CD4-positive, alpha-beta T cell (primary cell): ENCODE measurements around the gene DNAJC22. TPM values are rescaled to one million over a fixed set of nuclear protein-coding genes. Genes with fewer than 3 reads are reported as not detected.

Experiments used
- ATAC-seq: fragments of 200-7000 bp; cut with Tn5 transposase; one replicate; pipeline ENCODE4 v1.10.0; 2022; ENCODE audit warnings: mild to moderate bottlenecking; ENCODE audit not compliant: poor library complexity
- CTCF ChIA-PET: fragments of 350-600 bp; sonication (Branson Sonifier 250); formaldehyde crosslinking; loops from one replicate; lab custom pipeline; 2021; ENCODE audit warnings: antibody characterized with exemption, inconsistent platforms; lab: Charles Lee
- POLR2A ChIA-PET: fragments of 350-600 bp; sonication (Branson Sonifier 250); formaldehyde crosslinking; loops from one replicate; lab custom pipeline; 2021; ENCODE audit warnings: antibody characterized with exemption, inconsistent platforms; lab: Charles Lee
- DNase-seq, 14 experiments: peaks; one replicate each; pipeline ENCODE4 v3.0.0-alpha.2; 2013 to 2020; ENCODE audit warnings: mixed read lengths in 2 of 14
- H3K27ac ChIP-seq, 2 donors: one replicate each; pipeline versions ENCODE4 v1.5.1 to v1.7.0; 2013; ENCODE audit warnings: low read length in 2 of 2, low read depth in 1 of 2, mild to moderate bottlenecking in 1 of 2
- H3K27me3 ChIP-seq, 2 experiments: 1 replicate in 1 of 2; 2 replicates in 1 of 2; pipeline versions ENCODE4 v1.6.1 to v1.7.0; 2013; ENCODE audit warnings: low read length in 2 of 2, control low read depth in 1 of 2, mild to moderate bottlenecking in 1 of 2, moderate library complexity in 1 of 2; ENCODE audit not compliant: insufficient read depth in 2 of 2, control insufficient read depth in 1 of 2
- H3K36me3 ChIP-seq: one replicate; pipeline ENCODE4 v1.6.1; 2013; ENCODE audit warnings: low read length, control low read depth; ENCODE audit not compliant: insufficient read depth
- H3K4me1 ChIP-seq: one replicate; pipeline ENCODE4 v1.6.1; 2013; ENCODE audit warnings: low read length, control low read depth; ENCODE audit not compliant: insufficient read depth
- H3K4me3 ChIP-seq: one replicate; pipeline ENCODE4 v1.5.1; 2013; ENCODE audit warnings: mild to moderate bottlenecking, low read length, moderate library complexity
- H3K9me3 ChIP-seq, 2 experiments: 1 replicate in 1 of 2; 2 replicates in 1 of 2; pipeline versions ENCODE4 v1.6.1 to v1.7.0; 2013; ENCODE audit warnings: low read length in 2 of 2, mild to moderate bottlenecking in 2 of 2, control low read depth in 1 of 2, moderate library complexity in 1 of 2; ENCODE audit not compliant: control insufficient read depth in 1 of 2, insufficient read depth in 1 of 2
- H3K27ac Mint-ChIP-seq: one replicate; pipeline ENCODE4 v1.8.0; 2020; ENCODE audit warnings: mixed read lengths
- H3K27me3 Mint-ChIP-seq: one replicate; pipeline ENCODE4 v1.8.0; 2021; ENCODE audit warnings: mixed read lengths
- H3K36me3 Mint-ChIP-seq: one replicate; pipeline ENCODE4 v1.8.0; 2021; ENCODE audit warnings: low read depth, mixed read lengths
- H3K4me1 Mint-ChIP-seq: one replicate; pipeline ENCODE4 v1.8.0; 2021; ENCODE audit warnings: low read depth, mixed read lengths
- H3K4me3 Mint-ChIP-seq: one replicate; pipeline ENCODE4 v1.8.0; 2020; ENCODE audit warnings: mild to moderate bottlenecking, mixed read lengths
- H3K9me3 Mint-ChIP-seq: one replicate; pipeline ENCODE4 v1.8.0; 2020; ENCODE audit warnings: mixed read lengths
- intact Hi-C, 2 experiments: fragments of 100-400 bp; cut with DNase I in 1 of 2; cut with micrococcal nuclease in 1 of 2; formaldehyde crosslinking; loops; one replicate each; pipeline versions ENCODE4 v1.15.1 to v1.9.0; 2023 to 2025; cut with DNase I, micrococcal nuclease
- total RNA-seq, 174 experiments: library from RNA in 2 of 174; stranded (reverse) in 2 of 174; gene quantifications; one replicate each; pipeline ENCODE4 v1.2.3 and lab custom pipeline; 2021 to 2026
- TF ChIP-seq, protein P1 (sequence below): fragments of 200-600 bp; IDR thresholded peaks from one replicate; pipeline ENCODE4 v1.8.0; 2022; ENCODE audit warnings: antibody characterized with exemption, mild to moderate bottlenecking

The DNAJC22 gene
- total RNA-seq, 2 experiments from 2014 or later = not detected

- H3K4me1 Mint-ChIP-seq = peaks cover 19% of the 10 kb centered on the region
- Histone ChIP-seq H3K4me1 (peaks cover 19% of the 10 kb centered on the region), H3K9me3 (no peaks in the 10 kb centered on the region), H3K27me3 (no peaks in the 10 kb centered on the region), H3K27ac (no peak overlapping the region), H3K4me3 (no peak overlapping the region), H3K36me3 (no peaks in the 10 kb centered on the region)
- H3K27ac Mint-ChIP-seq = no peak overlapping the region
- TF ChIP-seq, protein P1, sequence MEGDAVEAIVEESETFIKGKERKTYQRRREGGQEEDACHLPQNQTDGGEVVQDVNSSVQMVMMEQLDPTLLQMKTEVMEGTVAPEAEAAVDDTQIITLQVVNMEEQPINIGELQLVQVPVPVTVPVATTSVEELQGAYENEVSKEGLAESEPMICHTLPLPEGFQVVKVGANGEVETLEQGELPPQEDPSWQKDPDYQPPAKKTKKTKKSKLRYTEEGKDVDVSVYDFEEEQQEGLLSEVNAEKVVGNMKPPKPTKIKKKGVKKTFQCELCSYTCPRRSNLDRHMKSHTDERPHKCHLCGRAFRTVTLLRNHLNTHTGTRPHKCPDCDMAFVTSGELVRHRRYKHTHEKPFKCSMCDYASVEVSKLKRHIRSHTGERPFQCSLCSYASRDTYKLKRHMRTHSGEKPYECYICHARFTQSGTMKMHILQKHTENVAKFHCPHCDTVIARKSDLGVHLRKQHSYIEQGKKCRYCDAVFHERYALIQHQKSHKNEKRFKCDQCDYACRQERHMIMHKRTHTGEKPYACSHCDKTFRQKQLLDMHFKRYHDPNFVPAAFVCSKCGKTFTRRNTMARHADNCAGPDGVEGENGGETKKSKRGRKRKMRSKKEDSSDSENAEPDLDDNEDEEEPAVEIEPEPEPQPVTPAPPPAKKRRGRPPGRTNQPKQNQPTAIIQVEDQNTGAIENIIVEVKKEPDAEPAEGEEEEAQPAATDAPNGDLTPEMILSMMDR = no peak
- no peaks in the 10 kb centered on the region for H3K9me3 Mint-ChIP-seq
- DNase-seq (no peak), ATAC-seq (no peak)
- intact Hi-C loops = no loop called here
- no peak overlapping the region for H3K4me3 Mint-ChIP-seq
- no peaks in the 10 kb centered on the region for H3K27me3 Mint-ChIP-seq
- CTCF ChIA-PET = no interaction called here
- no peaks in the 10 kb centered on the region for H3K36me3 Mint-ChIP-seq
- POLR2A ChIA-PET = no interaction called here
These were observed 21.1 kb upstream of the DNAJC22 start for GRCh38 chr12:49325606-49326005.

DNA sequence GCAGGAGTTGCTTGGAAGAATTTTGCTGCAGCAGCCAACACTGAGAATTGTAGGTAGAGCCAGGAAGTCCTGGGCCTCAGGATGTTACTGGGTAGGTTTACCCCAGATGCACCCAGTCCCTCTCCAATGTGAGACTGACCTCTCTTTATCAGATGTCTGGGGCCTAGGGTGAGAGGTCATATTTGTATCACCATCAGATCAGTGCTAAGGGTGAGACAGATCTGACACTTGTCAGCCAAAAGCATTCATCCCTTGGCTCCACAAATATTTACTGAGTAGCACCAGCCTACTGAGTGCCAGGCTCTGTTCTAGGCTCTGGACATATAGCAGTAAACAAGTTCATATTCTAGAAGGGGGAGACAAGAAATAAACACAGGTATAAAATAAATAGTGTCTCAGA is 19.3 kb upstream of the DNAJC22 start:
- Mint-ChIP-seq H3K4me3 (no peak overlapping the region), H3K9me3 (no peaks in the 10 kb centered on the region), H3K27ac (no peak overlapping the region), H3K4me1 (peaks cover 11% of the 10 kb centered on the region), H3K36me3 (no peaks in the 10 kb centered on the region), H3K27me3 (peaks cover 17% of the 10 kb centered on the region)
- H3K27me3 ChIP-seq = peaks cover 0 to 5% of the 10 kb centered on the region in 2 experiments
- H3K27ac ChIP-seq = no peak overlapping the region
- H3K4me3 ChIP-seq = no peak overlapping the region
- no peaks in the 10 kb centered on the region for H3K36me3 ChIP-seq
- DNase-seq (no peak), ATAC-seq (no peak)
- intact Hi-C loops = no loop called here
- ChIA-PET POLR2A (no interaction called here), CTCF (no interaction called here)
- H3K9me3 ChIP-seq = no peaks in the 10 kb centered on the region
- H3K4me1 ChIP-seq = peaks cover 11% of the 10 kb centered on the region
- TF ChIP-seq, protein P1 = no peak

- TF ChIP-seq, protein P1 = no peak
- H3K9me3 Mint-ChIP-seq = no peaks in the 10 kb centered on the region
- H3K4me3 ChIP-seq = no peak overlapping the region
- CTCF ChIA-PET = no interaction called here
- ATAC-seq = no peak
- intact Hi-C loops = no loop called here
- H3K27me3 Mint-ChIP-seq = peaks cover 22% of the 10 kb centered on the region
- POLR2A ChIA-PET = no interaction called here
- no peak overlapping the region for H3K27ac ChIP-seq
- H3K9me3 ChIP-seq = no peaks in the 10 kb centered on the region
- H3K4me1 ChIP-seq = peaks cover 12% of the 10 kb centered on the region
- no peaks in the 10 kb centered on the region for H3K36me3 Mint-ChIP-seq
- peaks cover 9% of the 10 kb centered on the region for H3K4me1 Mint-ChIP-seq
- no peak overlapping the region for H3K4me3 Mint-ChIP-seq
- H3K36me3 ChIP-seq = no peaks in the 10 kb centered on the region
- DNase-seq = no peak
- H3K27me3 ChIP-seq = peaks cover 0 to 5% of the 10 kb centered on the region in 2 experiments
- no peak overlapping the region for H3K27ac Mint-ChIP-seq
These were observed 18.8 kb upstream of the DNAJC22 start for GRCh38 chr12:49327887-49328286.
